Ammon's horn (tissue), 1 donor: ENCODE measurements around the gene GPR89A.
"Not testable (repeated sequence)": the region's sequence is repeated elsewhere in the genome, so short reads cannot be mapped to it uniquely, and the experiment has no call there.

Experiments used
- DNase-seq: peaks from one replicate; pipeline ENCODE4 v3.0.0-alpha.2; 2016; ENCODE audit warnings: low spot score

Gene GPR89A

GRCh38 chr1:145607833-145608733 lies at the start of gene GPR89A:
Gene GPR89A (plus strand): TSS chr1:145607988. CDS start chr1:145608134, 146 bp downstream.
- DNase-seq, result peak; percentile 95

DNA sequence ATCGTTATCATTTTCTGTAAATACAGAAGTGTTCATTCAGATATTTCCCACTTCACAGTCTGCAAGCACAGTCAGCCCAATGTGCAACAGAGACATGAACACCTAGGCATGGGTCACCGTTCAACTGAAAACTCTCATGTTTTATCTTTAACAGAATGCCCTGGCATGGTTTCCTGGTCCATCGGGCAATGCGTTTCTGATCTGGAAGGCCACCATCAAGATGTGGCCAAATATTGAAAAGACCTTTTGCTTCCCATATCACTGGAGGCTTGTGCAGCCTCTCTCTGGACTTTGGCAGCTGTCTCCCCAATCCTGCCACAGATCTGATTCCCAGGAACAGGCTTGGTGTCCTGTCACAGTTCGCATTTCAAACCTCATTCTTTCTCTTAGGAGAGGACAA lies 21.0 kb upstream of the GPR89A start:
- not testable (repeated sequence) for DNase-seq

DNA sequence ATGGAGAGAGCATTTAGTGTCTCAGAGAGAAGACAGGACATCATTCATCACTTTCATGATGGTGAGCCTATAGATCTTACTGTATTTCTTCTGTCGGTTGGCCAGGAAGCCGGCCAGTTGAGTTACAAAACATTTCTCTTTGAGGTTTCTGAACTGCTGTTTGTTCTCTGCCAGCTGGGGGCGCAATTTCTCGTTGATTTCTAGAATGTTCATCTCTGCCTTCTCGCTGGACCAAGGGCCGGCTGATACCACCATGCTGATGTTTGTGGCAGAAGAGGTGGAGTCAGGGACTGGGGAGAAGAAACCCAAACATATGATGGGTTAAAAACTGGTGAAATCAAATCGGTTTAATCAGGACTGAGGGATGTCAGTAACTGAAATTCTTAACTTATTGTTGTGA lies 17.0 kb upstream of the GPR89A start:
- DNase-seq, result not testable (repeated sequence)

- DNase-seq, result not testable (repeated sequence)
Observed at GRCh38 chr1:145592347-145592746, 15.4 kb upstream of the GPR89A start.

GRCh38 chr1:145595421-145595820 lies 12.4 kb upstream of the GPR89A start:
- not testable (repeated sequence) for DNase-seq

DNA sequence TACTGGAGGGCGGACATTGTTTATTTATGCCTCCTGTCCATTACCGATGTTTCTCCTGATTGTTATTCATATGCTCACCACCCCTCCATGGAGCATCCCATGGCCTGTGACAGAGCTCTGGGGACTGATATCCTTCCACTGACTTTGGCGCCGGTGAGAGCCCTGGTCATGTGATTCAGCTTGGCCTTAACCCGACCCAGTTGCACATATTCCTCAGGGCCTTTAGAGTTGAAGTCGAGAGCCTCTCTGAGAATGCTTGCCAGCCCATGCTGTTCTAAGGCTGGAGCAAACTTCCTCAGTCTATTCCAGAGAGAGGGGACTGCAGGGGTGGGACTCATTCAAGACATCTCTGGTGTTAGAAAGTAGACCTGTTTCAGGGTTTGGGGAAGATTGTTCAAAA lies 11.6 kb upstream of the GPR89A start:
- not testable (repeated sequence) for DNase-seq

- DNase-seq, result peak; percentile 21
Observed at GRCh38 chr1:145599426-145599825, 8.4 kb upstream of the GPR89A start.

DNA sequence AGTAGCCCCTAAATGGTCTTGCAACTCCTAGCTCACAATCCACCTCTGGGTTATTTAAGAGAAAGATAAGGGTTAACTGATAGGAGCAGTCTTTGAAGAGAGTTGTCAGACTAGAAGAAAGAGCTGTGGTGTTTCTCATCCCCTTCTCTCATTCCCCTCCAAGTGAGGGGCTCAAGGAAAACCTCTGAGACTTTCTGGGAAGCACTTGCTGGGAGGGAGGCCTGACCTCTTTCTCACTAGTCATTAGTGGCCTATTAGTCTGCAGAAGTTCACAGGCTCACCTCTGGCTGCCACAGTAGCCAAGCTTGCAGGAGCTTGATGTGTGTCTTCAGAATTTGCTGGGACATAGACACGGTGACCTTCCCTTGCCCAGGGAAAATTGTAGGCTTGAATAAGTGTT lies 6.2 kb upstream of the GPR89A start:
- no peak for DNase-seq

DNA sequence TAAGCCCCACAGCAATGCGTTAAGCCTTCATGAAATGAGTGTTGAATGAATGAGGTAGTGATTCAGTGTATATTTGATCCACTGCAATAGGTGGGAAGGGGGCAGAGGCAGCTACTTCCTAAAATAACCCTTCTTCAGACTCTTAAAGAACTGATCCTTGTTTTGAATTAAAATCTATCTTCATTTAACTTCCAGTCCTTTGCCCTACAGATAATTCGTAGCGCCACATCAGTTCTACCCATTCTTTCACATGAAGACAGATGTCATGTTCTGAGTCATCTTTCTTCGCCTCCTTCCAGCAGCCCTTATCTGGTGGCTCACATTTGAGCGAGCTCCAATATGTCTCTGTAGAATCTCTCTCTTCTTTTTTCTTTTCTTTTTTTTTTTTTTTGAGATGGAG lies 948 bp upstream of the GPR89A start:
- DNase-seq, result not testable (repeated sequence)

DNA sequence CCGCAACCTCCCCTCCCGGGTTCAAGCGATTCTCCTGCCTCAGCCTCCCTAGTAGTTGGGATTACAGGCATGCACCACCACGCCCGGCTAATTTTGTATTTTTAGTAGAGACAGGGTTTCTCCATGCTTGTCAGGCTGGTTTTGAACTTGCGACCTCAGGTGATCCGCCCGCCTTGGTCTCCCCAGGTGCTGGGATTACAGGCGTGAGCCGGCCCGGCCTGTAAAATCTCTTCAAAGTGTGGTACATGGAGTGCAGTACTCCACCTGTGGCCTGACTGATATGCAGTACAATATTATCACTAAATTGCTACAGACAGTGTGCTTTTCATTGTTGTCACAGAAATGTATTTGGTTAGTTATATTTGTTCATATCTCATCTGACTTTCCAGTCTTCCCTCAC lies 499 bp upstream of the GPR89A start:
- DNase-seq, result not testable (repeated sequence)

- not testable (repeated sequence) for DNase-seq
Observed at GRCh38 chr1:145610744-145611143, 3.0 kb downstream of the GPR89A start.

- not testable (repeated sequence) for DNase-seq
Observed at GRCh38 chr1:145620073-145620472, 12.3 kb downstream of the GPR89A start.

GRCh38 chr1:145622177-145622576 lies 14.4 kb downstream of the GPR89A start:
- DNase-seq, result not testable (repeated sequence)

GRCh38 chr1:145636237-145636636 lies 28.4 kb downstream of the GPR89A start:
- not testable (repeated sequence) for DNase-seq

GRCh38 chr1:145641886-145642285 lies 34.1 kb downstream of the GPR89A start:
- not testable (repeated sequence) for DNase-seq

GRCh38 chr1:145643990-145644389 lies 36.2 kb downstream of the GPR89A start:
- not testable (repeated sequence) for DNase-seq

GRCh38 chr1:145656245-145656943 lies 48.6 kb downstream of the GPR89A start:
- DNase-seq, result not testable (repeated sequence)

GRCh38 chr1:145662502-145662901 lies 54.7 kb downstream of the GPR89A start:
- not testable (repeated sequence) for DNase-seq

- not testable (repeated sequence) for DNase-seq
Observed at GRCh38 chr1:145665015-145665414, 57.2 kb downstream of the GPR89A start.

DNA sequence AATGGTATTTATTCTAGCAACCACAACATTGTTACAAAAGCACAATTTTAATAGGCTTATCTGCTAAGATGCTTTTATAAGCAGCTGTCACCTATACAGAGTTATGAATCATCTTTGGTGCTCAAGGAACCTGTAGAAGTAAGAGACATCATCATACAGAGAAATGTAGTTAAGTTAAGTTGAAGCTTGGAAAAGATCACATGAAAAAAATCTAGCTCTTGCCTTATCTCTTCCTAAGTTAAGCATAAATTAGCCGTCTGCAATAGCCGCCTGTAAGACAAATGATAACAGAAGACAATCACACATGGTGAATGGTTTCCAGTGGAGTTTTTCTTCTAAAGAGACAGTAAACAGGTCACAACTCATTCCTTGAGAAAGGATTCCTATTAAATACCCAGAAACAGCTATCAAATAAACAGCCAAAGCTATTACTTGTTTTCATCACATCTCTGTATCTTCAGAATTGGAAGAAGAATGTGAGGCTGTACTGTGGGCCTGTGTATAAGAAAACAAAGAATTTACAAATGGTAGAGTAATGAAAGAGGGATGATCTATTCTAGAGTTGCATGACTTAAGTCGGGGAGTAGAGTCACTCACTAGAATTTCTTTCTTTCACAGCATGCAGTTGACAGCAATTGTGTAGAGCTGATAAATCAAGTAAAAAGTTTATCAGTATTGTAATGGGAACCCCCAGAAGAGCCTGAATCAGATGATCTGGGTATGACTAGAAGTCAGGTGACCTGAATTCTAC lies 63.4 kb downstream of the GPR89A start:
- not testable (repeated sequence) for DNase-seq

- not testable (repeated sequence) for DNase-seq
Observed at GRCh38 chr1:145673217-145673616, 65.4 kb downstream of the GPR89A start.

DNA sequence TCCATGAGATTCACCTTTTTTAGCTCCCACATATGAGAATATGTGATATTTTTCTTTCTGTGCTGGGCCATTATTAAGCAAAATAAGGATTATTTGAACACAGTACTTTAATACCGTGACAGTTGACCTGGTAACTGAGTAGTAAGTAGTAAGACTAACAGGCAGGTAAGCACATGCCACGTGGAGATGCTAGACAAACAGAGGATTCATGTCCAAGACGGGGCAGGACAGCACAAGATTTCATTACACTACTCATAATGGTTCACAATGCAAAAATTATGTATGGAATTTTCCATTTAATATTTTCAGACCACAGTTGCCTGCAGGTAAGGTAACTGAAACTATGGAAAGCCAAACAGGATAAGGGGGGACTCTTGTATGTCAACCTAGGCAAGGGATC lies 77.1 kb downstream of the GPR89A start:
- not testable (repeated sequence) for DNase-seq
